Ishikawa (cell line): ENCODE measurements around the gene MAGOH.

Source experiments
- CEBPB ChIP-seq: IDR thresholded peaks from 2 replicates; pipeline ENCODE4 v1.6.1; 2012
- CREB1 ChIP-seq: IDR thresholded peaks from 2 replicates; pipeline ENCODE4 v1.6.1; 2012; ENCODE audit warnings: low read depth
- EGR1 ChIP-seq: IDR thresholded peaks from 2 replicates; pipeline ENCODE4 v1.6.1; 2012
- EP300 ChIP-seq: IDR thresholded peaks from 2 replicates; pipeline ENCODE4 v1.6.1; 2012; ENCODE audit warnings: borderline replicate concordance
- FOXM1 ChIP-seq: IDR thresholded peaks from 2 replicates; pipeline ENCODE4 v1.6.1; 2012; ENCODE audit warnings: low read depth, borderline replicate concordance
- NFIC ChIP-seq: IDR thresholded peaks from 2 replicates; pipeline ENCODE4 v1.6.1; 2012
- RAD21 ChIP-seq: IDR thresholded peaks from 2 replicates; pipeline ENCODE4 v1.6.1; 2012; ENCODE audit warnings: low read depth
- TAF1 ChIP-seq: IDR thresholded peaks from 2 replicates; pipeline ENCODE4 v1.6.1; 2012; ENCODE audit warnings: low read depth, mild to moderate bottlenecking
- TCF12 ChIP-seq: IDR thresholded peaks from 2 replicates; pipeline ENCODE4 v1.6.1; 2012; ENCODE audit warnings: low read depth
- TEAD4 ChIP-seq: IDR thresholded peaks from 2 replicates; pipeline ENCODE4 v1.6.1; 2012
- YY1 ChIP-seq: IDR thresholded peaks from 2 replicates; pipeline ENCODE4 v1.6.1; 2012; ENCODE audit warnings: low read depth
- ZBTB7A ChIP-seq: IDR thresholded peaks from 2 replicates; pipeline ENCODE4 v1.6.1; 2012; ENCODE audit warnings: low read depth
- TF ChIP-seq, protein P1 (sequence below): IDR thresholded peaks from 2 replicates; pipeline ENCODE4 v1.6.1; 2012
- TF ChIP-seq, protein P2 (sequence below): IDR thresholded peaks from 2 replicates; pipeline ENCODE4 v1.6.1; 2012; ENCODE audit warnings: low read depth, mild to moderate bottlenecking
- TF ChIP-seq, protein P3 (sequence below): IDR thresholded peaks from 2 replicates; pipeline ENCODE4 v1.6.1; 2012

MAGOH gene

DNA sequence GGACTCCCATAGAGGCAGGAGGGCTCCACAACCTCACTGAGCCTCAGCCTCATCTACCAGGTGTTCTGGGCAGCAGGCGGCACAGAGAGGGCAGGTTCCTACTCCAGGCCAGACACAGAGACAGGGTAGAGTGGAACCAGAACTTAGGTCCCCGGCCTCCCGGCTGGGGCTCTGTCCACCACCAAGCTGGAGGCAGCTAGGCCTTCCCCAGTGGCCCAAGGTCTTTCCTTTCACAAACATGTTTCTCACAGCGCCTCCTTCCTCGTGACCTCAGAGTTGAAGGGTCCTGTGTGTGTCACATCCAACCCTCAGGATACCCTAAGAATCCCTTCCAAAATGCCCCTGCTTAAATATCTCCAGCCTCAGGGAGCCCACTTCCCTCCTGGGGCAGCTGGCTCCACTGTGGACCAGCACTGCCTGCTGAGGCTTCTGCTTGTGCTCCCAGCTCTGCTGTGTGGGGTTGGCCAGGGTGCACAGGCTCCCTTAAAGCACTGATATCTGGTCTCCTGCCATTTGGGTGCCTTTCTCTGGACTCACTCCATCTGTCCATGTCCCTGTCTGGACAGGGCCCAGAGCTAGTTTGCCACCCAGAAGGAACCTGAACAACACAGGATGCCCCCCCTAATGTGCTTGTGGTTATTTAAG, 33.2 kb upstream of the MAGOH start:
- no peak for TF ChIP-seq YY1
- no peak for TF ChIP-seq TCF12
- no peak for TF ChIP-seq NFIC
- no peak for TF ChIP-seq CEBPB
- TF ChIP-seq EP300: no peak
- TF ChIP-seq FOXM1: no peak
- TF ChIP-seq, protein P1, sequence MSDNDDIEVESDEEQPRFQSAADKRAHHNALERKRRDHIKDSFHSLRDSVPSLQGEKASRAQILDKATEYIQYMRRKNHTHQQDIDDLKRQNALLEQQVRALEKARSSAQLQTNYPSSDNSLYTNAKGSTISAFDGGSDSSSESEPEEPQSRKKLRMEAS: no peak
- TF ChIP-seq CREB1: no peak
- TF ChIP-seq RAD21: no peak
- no peak for TF ChIP-seq ZBTB7A
- no peak for TF ChIP-seq TAF1
- no peak for TF ChIP-seq TEAD4
- no peak for TF ChIP-seq EGR1
- TF ChIP-seq, protein P2, sequence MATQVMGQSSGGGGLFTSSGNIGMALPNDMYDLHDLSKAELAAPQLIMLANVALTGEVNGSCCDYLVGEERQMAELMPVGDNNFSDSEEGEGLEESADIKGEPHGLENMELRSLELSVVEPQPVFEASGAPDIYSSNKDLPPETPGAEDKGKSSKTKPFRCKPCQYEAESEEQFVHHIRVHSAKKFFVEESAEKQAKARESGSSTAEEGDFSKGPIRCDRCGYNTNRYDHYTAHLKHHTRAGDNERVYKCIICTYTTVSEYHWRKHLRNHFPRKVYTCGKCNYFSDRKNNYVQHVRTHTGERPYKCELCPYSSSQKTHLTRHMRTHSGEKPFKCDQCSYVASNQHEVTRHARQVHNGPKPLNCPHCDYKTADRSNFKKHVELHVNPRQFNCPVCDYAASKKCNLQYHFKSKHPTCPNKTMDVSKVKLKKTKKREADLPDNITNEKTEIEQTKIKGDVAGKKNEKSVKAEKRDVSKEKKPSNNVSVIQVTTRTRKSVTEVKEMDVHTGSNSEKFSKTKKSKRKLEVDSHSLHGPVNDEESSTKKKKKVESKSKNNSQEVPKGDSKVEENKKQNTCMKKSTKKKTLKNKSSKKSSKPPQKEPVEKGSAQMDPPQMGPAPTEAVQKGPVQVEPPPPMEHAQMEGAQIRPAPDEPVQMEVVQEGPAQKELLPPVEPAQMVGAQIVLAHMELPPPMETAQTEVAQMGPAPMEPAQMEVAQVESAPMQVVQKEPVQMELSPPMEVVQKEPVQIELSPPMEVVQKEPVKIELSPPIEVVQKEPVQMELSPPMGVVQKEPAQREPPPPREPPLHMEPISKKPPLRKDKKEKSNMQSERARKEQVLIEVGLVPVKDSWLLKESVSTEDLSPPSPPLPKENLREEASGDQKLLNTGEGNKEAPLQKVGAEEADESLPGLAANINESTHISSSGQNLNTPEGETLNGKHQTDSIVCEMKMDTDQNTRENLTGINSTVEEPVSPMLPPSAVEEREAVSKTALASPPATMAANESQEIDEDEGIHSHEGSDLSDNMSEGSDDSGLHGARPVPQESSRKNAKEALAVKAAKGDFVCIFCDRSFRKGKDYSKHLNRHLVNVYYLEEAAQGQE: no peak
- TF ChIP-seq, protein P3, sequence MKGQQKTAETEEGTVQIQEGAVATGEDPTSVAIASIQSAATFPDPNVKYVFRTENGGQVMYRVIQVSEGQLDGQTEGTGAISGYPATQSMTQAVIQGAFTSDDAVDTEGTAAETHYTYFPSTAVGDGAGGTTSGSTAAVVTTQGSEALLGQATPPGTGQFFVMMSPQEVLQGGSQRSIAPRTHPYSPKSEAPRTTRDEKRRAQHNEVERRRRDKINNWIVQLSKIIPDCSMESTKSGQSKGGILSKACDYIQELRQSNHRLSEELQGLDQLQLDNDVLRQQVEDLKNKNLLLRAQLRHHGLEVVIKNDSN: no peak

DNA sequence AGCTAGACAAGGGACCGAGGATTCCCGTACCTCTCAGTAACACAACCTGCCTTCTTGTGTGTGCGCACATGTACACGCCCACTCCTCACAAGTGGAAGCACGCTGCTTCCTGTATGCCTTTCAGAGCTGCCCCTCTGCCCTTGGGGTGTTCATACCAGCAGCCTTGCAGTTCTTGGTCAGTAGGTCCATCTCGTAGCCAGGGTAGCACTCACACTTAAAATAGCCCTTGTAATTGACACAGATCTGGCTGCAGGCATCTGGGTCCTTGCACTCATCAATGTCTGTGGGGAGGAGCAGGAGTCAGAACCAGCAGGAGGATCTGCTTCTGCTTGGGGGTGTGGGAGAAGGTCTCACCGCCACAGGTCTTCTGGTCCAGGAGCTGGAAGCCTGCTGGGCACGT, 32.6 kb upstream of the MAGOH start:
- no peak for TF ChIP-seq FOXM1
- TF ChIP-seq TEAD4: no peak
- TF ChIP-seq TAF1: no peak

DNA sequence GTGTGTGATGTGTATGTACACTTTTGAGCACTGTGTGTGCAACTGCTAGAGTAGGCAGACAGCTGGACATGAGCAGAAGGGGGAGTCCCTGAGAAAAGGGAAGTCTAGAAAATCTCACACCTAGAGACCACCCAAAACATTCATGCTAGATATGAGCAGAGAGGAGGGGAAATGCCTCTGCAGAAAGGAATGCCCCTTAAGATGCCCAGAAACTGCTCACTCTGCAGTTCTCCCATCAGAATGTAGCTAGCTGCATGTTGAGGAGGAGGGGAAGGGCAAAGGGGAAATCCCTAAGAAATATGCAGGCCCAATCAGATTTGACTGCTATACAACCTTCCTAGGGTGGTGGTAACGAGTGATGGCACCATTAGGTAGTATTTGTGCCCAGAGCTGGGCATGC, 31.8 kb upstream of the MAGOH start:
- no peak for TF ChIP-seq NFIC

DNA sequence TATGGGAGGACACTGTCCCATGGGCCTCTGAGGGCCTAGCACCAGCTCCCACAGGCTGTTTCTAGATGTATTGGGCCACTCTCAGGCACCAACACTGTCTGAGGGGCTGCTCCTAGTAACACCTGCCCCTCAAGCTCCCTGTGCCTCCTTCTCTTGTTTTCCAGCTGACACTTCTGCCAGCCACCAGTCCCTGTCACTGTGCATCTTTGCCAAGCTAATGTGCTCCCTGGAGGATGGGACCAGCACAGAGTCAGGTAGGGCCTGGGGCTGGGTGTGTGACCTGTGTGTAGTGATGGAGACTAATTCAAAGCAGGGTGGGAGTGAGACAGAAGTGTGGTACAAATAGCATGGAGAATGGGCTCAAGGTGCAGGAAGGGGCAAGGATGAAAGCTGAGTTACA, 29.4 kb upstream of the MAGOH start:
- TF ChIP-seq, protein P3: no peak
- no peak for TF ChIP-seq TCF12
- no peak for TF ChIP-seq NFIC
- no peak for TF ChIP-seq TEAD4
- TF ChIP-seq, protein P1: no peak
- TF ChIP-seq ZBTB7A: no peak
- TF ChIP-seq RAD21: no peak
- TF ChIP-seq EGR1: no peak
- no peak for TF ChIP-seq CEBPB
- no peak for TF ChIP-seq EP300
- no peak for TF ChIP-seq FOXM1

DNA sequence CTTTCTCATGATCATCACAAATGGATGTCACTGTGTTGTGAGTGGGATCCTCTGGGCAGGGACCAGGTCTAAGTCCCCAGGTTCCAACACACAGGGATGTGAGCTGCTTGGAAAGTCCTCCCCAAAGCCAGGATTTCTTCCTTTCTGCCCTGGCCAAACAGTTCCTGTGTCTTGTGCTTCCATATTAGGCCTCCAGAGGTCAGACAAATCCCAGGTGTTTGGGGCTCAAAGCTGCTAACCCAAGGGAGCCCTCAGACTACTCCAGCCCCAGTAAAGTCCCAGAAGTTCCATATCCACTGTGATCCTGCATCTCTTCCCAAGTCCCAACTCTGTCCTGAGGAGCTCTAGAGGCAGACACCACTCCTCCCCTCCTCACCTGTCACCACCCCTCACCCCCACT, 27.7 kb upstream of the MAGOH start:
- TF ChIP-seq ZBTB7A (no peak), RAD21 (peak; percentile 59)

DNA sequence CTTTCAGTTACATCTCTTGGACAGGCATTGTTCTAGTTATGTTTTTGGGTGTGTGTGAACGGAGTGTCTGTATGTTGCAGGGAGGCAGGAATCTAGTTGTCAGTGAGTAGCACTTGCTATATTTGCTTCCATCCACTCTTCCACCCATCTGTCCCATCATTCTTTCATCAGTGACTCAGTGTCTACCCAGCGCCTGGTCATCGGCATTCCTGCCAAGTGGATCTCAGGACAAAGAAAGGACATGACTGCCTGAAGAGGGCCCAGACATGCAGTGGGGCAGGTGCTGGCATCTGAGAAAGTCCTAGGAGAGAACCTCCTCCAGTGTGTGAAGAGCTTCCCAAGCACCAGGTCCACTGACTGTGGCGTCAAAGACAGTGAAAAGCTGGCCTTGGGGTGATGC, 27.3 kb upstream of the MAGOH start:
- TF ChIP-seq CREB1 (no peak), EP300 (no peak), RAD21 (no peak), CEBPB (no peak), FOXM1 (no peak), TAF1 (no peak), NFIC (no peak), EGR1 (no peak), TEAD4 (no peak), TCF12 (no peak), ZBTB7A (no peak), YY1 (no peak)
- TF ChIP-seq, protein P3: no peak
- TF ChIP-seq, protein P2: no peak
- TF ChIP-seq, protein P1: no peak
